ENCODE data around the gene SMOC1.

Gene SMOC1

DNA sequence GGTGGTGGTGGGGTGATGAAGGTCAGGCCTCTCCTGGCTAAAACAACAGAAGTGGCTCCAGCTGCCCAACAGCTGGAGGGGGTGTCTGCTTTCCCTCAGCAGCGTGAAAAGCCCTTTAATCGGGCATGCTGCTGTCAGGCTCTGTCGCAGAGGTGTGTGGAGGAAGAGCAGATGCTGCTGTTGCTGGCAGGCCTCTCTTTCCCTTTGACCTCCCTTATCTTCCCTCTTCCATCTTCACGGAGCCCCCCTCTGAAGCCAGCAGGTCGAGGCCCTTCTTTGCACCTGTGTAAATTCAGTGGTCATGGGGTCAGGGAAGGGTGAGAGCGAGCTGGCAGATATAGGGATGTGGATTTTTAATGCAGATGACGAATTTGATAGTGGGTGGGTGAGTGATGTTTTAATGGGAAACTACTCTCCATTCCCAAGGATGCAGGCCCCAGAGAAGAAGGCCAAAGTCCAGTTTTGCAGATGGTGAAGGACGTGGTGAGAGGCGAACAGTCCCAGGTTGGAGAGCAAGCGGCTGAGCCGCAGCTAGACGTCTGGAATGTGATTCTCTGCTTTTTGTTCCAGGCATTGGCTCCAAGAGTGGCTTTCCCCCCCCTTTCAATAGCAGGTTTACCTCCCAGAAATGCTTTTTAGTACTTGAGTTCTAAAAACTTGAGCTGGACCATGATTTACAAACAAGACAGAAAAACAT lies 64.0 kb downstream of the SMOC1 start:
- no peak for DNase-seq

DNA sequence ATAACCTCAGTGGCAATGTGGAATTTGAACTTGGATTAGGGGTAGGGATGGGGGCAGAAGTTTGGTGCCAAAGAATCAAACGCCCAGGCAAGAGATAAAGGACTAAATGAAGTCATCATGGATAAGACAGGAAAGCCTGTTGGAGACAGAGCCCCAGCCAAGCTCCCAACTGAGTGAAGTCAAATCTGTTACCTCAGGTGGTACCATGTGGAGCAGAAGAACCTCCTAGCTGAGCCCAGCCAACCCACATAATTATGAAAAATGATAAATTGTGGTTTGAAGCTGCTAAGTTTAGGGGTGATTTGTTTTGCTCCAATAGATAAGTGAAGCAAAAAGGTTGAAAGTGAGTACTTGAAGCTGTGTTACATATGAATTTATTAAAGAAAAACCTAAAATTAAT lies 66.1 kb downstream of the SMOC1 start:
- DNase-seq = no peak

DNA sequence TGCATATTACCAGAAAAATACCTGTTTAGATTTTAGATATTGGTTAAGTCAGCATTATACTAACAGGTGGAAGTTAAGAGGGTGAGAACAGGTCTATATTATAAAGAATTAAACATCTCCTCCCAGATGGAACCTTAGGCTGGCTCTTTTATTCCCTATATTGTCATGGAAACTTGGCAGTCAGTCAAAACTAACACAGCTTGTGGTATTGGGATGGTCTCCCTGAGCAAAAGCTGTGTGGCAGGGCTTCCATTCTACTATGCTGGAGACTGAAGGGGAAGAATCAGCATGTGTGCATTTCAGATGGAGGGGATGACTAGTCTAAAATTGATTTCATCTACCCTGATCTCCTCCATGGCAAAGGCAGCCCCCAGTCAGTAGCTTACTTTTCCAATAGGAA lies 66.7 kb downstream of the SMOC1 start:
- DNase-seq = no peak

DNA sequence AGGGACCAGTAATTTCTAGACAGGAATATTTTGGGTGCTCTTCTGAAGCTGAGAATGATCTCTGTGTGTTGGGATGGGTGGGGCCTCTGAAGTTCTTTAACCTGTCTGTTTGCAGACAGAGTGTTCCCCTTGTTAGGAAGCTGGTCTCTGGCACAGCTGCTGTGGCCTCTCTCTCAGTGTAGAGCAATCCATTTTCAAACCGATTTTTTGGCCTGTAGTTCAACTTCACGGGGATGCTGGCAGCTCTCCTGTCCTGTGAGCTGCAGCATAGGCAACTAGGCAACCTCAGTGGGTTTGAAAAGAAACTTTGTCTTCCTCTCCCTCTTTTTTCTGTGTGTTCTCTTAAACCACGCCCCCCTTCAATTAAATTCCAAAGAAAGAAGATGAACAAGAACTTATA lies 69.1 kb downstream of the SMOC1 start:
- no peak for DNase-seq

DNA sequence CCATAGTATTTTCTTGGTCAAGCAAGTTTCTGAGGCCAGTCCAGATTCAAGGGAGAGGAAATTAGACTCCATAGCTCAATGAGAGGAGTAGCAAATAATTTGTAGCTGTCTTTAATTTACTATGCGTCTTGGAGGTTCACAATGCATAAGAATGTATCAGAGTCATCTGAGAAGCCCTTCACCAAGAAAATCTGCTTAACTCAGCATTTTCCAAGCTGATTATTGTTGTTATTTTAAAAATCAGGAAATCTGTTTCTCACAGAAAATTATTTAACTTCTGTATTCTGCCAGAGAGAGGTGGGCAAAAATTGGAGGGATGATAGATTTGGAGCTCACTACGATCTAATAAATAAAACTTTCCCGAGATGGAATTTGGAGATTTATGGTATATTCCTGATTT lies 72.0 kb downstream of the SMOC1 start:
- DNase-seq = no peak

DNA sequence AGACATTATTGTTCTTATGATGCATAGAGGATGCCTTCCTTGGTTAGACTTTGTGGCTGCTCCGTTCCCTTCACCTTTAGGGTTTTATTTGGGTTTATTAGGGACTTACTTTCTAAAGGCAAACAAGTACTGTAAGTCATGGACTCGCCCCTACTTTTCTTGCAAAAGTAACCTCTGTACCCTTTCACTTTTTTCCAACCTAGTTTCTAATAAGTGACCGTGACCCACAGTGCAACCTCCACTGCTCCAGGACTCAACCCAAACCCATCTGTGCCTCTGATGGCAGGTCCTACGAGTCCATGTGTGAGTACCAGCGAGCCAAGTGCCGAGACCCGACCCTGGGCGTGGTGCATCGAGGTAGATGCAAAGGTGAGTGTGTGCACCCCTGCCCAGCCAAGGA lies 72.7 kb downstream of the SMOC1 start:
- DNase-seq = no peak

DNA sequence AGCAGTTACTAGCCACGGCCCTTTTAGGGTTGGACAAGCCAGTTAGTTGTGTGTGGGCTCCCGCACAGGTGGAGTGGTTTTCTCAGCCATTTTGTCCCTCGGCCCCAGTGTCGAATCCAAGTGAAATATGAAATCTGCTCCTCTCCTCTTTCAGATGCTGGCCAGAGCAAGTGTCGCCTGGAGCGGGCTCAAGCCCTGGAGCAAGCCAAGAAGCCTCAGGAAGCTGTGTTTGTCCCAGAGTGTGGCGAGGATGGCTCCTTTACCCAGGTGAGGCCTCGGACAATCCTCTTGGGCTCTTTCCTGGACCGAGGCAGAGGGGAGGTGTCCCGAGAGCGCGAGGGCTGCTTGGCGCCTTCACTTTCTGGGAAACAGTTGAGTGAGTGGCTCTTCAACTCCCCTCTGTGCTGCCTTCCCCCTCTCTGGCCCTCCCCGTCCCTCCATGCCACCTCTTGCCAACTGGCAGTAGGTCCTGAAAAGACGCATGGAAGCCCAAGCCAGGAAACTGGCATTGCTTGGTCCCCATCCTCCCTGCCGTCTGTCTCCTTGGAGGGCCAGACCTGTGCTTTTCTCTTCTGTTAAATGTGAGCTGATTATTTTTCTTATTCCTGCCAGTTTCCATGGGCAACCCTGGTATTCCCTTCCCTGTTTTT lies 74.2 kb downstream of the SMOC1 start:
- no peak for DNase-seq

DNA sequence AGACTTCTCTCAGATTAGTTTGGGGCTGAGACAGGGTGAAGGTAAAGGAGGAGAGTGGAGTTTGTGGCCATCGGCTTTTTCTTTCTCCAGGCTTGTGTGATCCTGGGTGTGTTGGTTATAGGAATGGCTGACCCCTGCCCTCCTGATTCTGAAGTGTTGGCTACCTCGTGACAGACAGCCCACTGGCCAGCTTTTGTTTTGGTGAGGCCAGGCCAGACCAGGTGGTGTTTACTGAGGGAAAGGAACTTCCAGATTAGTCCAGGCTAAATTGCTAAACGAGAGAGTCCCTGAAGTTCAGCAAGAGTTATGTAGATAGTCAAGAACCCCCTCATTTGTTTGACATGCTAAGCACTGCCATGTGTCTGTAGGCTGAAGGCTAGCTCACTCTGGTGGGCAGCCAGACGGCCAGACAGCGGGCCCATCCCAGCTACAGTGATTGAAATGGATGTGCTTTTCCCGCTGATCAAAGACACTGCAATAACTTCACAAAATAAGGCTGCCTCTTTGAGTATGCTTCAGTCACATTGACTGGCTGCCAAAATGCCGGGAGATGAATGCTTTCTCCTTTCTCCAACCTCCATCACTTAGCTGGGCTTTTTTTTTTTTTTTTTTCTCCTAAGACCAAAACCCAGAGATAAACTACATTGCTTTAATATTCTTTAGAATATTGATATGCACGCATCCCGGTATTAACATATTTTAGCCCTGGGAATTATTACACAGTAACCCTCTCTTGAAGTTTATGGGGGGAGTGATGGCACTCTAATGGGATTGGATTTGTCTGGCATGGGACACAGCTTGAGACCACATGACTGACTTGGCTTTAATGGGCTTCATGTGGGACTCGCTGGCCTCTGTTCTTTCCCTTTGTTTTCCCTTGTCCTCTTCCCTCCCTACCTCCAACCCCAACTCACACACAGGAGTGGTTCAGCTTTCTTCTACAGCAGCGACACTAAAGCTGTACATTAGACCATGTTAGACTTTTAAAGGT lies 76.9 kb downstream of the SMOC1 start:
- DNase-seq = no peak

DNA sequence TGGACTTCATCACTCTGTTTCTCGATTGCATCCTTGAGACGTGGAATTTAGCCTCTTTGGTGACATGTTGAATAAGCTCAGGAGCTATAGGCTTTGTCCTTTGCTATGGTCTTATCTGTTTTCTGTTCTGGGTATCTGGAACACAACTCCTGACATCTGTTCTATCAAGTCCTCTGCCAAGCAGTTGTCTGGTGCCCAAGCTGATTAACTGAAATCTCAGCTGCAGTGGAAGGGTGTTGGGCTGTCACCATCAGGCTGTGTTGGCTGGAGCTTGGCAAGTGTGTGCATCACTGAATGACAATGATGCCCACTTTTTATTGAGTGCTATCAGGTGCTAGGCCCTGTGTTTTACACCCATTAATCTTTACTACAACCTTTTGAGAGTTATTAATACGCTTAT lies 77.8 kb downstream of the SMOC1 start:
- DNase-seq = no peak

DNA sequence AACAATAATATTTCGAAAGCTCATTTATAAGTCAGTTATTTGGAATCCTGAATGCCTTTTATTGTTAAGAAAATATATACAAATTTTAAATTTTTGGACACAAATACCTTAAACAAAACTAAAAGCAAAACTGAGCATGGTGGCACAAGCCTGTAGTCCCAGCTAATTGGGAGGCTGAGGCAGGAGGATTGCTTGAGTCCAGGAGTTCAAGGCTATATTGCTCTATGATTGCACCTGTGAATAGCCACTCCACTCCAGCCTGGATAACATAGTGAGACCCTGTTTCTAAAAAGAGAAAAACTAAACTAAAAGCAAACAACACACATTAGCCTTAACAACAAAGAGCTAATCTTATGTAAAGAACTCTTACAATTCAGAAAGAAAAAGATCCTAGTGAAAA lies 78.8 kb downstream of the SMOC1 start:
- no peak for DNase-seq

DNA sequence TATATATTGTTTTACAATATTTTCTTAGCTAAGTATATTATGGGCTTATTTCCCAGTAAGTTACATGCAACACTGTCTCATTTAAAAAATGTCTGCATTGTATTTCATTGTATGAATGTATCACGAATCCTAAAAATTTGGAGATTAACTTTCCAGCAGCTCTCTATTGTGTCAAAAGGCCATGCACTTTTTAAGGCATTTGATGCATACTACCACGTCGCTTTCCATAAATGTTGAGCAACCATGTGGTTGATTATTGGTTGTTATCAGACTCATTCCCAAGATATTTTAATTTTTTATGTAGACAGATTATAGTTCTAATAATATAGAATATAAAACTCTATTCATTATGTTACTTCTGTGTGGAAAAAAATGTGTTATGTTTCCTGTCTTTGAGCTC lies 79.9 kb downstream of the SMOC1 start:
- DNase-seq = no peak

DNA sequence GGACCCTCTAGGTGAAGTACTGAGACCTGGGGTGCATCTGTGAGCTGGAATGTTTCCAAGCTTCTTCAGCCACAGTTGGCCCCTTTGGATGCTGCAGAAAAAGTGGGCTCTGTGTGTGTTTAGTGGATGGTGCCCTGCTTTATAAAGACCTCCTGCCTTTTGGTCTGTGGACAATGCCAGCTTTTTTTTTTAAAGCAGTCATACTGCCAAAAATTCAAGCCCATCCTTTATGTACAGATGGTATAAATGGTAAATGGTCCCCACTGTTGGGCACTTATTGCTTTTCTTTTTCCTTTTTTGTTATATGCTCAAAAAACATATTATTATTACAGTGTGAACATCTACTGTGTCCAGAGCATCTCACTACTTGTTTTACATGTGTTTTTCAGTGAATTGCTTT lies 81.1 kb downstream of the SMOC1 start:
- no peak for DNase-seq

DNA sequence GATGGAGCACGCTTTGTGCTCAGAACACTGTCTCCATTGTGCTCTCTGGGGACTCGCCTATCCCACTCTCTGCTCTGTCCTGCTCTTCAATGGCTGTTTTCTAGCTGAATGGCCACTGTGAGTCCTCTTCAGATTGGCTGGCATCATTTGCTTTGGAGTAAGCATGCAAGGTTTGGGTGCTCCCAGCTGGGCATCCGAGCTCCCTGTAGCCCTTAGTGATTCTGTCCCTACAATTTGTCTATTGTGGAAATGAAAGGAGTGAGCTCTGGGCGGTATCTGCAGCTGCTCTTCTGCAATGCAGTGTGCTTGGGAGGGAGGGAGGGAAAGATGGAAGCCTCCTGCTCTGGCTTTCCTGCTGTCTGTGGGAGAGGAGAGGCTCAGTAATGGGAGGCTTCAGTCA lies 84.8 kb downstream of the SMOC1 start:
- DNase-seq = no peak

DNA sequence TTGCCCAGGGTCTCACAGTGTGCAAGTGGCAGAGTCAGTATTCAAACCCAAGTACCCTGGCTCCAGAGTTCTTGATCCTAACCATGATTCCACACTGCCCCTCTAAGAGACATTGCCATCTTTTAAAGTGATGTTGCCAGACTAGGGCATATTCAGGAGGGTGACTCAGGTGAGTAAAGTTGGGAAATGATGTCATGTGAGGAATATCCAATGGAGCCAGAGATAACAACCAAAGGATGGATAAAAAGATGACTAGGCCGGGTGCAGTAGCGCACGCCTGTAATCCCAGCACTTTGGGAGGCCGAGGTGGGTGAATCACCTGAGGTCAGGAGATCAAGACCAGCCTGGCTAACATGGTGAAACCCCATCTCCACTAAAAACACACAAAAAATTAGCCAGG lies 85.6 kb downstream of the SMOC1 start:
- no peak for DNase-seq

DNA sequence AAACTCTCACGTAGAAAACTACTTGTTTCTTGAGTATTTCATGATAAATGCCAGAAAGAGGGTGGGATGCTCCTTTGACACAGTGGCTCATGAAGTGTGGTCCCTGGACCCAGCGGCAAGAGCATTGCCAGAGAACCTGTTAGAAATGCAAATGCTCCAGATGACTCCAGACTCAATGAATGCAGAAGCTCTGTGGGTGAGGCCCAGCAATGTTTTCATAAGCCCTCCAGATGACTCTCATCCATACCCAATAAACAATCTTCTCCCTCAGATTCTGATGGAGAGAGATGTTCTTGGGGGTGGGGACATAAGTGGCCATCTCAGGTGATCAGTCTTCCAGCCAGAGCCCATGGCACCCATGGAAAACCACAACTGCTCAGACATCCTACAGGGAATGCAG lies 88.9 kb downstream of the SMOC1 start:
- no peak for DNase-seq

DNA sequence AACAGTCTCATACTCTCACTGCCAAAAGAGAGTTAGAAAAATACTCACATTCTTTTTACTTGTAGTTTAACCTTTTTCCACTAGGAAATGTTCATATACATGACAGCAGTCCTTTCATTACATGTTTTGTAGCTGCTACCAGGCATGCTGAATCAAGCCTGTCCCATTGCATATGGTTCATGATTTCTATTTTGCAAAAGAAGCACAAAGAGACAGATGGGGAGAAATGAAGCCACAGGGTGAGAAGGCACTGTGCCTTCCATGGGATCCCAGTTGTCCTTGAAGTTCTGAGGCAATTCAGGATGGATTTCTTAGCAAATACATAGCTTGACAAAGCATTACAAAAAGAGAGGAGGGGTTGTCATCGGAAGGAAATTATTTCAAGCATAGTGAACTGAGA lies 89.5 kb downstream of the SMOC1 start:
- no peak for DNase-seq

DNA sequence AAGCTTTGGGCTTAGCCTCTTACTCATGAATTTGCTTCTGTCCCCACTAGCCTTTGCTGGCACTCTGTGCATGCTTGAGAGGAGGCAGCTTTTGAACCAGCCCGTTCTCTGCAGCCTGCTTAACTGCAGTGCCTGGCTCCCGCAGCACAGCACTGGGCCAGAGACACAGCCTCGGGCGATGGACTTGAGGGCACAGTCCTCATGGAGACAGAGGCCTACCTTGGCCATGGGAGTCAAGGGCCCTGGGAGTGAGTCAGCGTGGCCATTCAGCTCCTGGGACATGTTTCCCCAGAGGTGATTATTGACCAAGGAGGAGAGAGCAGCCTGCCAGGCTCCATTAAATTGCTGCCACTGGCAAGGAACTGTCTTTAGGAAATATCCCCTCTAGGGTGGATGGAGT lies 93.5 kb downstream of the SMOC1 start:
- no peak for DNase-seq

DNA sequence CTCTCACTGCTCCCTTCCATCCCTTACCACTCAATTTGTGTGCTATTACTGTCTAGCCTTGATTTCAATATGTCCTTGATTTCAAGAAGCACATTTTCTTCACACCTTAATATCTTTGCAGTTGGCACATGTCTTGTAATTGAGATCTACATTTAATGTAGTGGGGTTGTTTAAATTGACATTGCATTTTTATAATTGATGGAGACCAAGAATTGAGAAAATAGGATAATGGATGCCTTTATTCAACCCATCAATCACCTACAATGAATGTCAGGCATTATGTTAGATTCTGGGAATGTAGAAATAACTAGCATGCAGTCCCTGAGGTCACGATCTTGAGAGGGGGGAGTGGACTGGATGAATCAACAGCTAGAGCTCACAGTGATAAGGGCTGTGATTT lies 94.6 kb downstream of the SMOC1 start:
- DNase-seq = no peak

DNA sequence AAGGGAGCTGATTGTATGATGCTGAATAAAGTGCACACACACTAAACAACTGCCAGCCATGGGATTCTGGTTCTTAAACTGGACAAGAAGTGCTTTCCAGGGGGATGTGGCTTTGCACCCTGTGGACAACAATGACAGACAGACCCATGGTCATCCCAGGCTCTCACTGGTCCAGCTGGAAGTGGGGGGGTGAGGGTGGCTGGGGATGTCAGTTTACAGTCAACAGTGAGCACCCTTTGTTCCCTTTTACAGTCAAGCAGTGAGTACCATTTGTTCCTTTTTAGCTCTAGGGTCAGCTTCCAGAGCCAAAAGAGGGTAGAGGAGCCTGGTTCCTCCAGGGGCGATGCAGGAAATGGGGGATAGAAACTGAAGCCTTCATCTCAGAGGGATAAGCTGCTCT lies 100.7 kb downstream of the SMOC1 start:
- DNase-seq = no peak

DNA sequence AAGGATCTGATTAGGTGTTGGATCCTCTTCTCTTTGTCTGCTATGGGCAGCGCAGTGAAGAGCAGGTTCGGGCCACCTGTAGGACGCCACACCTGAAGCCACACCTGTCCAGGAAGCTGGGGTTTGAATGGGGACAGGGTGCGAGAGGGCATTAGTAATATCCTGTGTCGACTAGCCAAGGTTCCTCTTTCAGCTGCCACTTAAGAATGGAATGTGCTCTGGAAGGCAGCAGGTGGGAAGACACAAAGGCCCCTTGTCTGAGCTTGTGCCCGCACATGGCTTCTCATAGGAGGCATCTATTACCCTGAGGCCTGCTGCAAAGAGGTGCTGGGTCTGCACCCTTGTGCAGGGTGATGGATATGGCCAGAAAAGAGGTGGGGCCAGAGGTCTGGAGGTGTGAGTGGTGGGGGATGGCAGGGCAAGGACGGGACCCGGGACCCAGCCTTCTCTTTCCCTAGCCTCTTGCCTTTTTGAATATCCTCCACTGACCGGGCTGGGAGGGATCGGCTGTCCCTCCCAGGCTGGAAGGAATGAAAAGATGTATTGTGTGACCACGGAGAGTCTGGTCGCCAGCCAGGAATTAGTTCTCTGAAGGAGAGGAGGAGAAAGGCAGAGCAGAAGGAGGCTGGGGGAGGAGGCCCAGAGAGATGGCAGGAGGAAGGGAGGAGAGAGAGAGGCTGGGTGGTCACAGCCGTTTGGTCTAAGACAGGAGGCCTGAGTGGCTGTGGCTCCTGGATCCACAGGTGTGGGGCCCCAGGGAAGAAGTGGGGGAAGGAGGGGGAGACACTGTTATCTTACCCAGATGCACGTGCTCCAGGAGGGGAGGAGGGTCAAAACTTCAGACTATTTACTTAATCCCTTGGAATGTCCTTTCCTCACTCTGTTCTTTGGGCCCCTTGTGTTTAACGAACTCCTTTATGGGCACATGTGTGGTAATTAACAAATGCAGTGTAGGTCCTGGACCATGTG lies 101.5 kb downstream of the SMOC1 start:
- DNase-seq = no peak

DNA sequence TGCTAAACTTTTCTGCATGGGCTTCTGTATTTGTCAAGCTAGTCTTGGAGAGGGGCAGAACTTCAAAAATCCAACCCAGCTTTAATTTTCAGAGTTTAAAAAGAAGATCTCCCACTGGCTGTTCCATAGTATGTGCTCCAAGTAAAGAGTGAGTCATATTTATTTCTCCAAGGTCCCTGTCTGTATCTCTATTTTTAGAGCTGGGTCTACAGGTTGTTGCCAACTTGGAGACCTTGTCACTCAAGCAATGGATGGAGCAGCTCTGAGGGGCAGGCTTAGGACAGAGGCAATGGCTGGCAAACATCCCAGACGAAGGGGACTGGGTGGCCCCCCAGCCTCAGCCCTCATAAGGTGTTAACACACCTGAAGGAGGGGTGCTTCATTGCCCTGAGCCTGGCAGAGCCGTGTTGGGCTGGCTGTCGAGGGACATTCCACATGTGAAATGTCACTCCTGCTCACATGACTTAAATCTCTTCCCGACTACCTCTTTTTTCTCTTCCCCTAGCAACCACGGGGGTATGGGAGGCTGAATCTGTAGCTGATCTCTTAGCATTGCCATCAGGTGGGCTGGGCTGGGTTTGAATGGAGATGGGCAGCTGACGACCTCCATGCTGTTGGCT lies 103.1 kb downstream of the SMOC1 start:
- no peak for DNase-seq

DNA sequence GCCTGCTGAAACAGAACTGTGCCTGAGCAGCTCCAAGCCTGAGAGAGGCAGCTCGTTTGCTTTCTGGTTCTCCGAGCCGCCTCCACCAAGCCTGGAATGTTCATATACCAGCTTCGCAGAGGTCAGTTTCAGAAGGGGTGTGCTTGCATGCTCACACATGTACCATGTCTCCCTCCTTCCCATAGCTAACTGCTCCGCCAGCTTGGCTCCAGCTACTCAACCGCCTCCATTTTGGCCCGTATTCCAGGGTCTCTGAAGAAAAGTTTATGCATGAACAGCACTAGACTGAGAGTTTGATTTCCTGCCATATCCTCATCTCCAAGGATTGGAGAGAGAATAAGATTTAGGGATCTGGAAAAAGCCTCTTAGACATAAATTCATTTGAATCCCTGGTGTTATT lies 103.7 kb downstream of the SMOC1 start:
- no peak for DNase-seq

Measured in CD4-positive, alpha-beta T cell treated with Interleukin-10 for 1 hour (primary cell).